ENCODE measurements around the gene CYP26C1. TPM values are rescaled to one million over a fixed set of nuclear protein-coding genes. Genes with fewer than 3 reads are reported as not detected.

The CYP26C1 gene
- total and polyA plus RNA-seq, 2 of the 4 experiments (the other 2 are of a cell fraction): 0.02 TPM; not detected in 1

DNA sequence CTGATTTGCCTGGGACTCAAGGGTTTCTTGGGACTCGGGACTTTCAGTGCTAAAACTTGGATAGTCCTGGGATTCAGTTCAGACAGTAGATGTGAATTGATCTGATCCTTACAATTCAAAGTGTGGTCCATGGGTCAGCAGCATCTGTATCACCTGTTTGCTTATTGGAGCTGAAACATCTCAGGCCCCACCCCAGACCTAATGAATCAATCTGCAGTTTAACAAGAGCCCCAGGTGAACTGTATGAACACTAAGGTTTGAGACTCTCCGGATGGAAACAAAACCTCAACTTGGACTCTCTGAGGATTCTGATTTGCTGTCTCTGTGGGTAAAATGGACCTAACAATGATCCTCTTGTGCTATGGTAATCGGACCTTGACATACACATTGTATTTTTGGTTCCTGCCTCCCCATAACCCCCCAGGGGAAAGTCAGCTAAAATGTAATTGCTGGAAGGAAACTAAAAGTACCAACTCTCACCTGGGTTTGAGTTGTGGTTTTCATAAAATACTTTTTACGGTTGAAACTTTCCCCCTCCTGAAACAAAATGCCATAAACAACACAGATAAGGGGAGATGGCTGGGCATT, 24.8 kb downstream of the CYP26C1 start:
- 0 out of 2 replicates have a peak, but pooled peaks cover 1% of the 10 kb centered on the region for H3K4me1 ChIP-seq (ENCODE audit: control insufficient read depth, insufficient read depth, low read length)
- no peak for TF ChIP-seq CEBPB (IDR thresholded peaks at IDR 0.05; ENCODE audit: low read depth, low read length)
- no peak for TF ChIP-seq NFE2L2 (IDR thresholded peaks at IDR 0.05; ENCODE audit: low read depth, low read length)
- TF ChIP-seq MXI1 (IDR thresholded peaks at IDR 0.05; ENCODE audit: borderline replicate concordance, low read depth, low read length): no peak
- TF ChIP-seq, protein P1, sequence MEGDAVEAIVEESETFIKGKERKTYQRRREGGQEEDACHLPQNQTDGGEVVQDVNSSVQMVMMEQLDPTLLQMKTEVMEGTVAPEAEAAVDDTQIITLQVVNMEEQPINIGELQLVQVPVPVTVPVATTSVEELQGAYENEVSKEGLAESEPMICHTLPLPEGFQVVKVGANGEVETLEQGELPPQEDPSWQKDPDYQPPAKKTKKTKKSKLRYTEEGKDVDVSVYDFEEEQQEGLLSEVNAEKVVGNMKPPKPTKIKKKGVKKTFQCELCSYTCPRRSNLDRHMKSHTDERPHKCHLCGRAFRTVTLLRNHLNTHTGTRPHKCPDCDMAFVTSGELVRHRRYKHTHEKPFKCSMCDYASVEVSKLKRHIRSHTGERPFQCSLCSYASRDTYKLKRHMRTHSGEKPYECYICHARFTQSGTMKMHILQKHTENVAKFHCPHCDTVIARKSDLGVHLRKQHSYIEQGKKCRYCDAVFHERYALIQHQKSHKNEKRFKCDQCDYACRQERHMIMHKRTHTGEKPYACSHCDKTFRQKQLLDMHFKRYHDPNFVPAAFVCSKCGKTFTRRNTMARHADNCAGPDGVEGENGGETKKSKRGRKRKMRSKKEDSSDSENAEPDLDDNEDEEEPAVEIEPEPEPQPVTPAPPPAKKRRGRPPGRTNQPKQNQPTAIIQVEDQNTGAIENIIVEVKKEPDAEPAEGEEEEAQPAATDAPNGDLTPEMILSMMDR (conservative IDR thresholded peaks at IDR 0.05; ENCODE audit: low read depth, low read length): no peak
- no peak for TF ChIP-seq MAFK (IDR thresholded peaks at IDR 0.05; ENCODE audit: low read depth, low read length)
- TF ChIP-seq, protein P2, sequence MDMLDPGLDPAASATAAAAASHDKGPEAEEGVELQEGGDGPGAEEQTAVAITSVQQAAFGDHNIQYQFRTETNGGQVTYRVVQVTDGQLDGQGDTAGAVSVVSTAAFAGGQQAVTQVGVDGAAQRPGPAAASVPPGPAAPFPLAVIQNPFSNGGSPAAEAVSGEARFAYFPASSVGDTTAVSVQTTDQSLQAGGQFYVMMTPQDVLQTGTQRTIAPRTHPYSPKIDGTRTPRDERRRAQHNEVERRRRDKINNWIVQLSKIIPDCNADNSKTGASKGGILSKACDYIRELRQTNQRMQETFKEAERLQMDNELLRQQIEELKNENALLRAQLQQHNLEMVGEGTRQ (IDR thresholded peaks at IDR 0.05; ENCODE audit: low read depth, low read length): no peak
- no peak for TF ChIP-seq RFX5 (IDR thresholded peaks at IDR 0.05; ENCODE audit: low read depth, low read length)
- TF ChIP-seq BHLHE40 (IDR thresholded peaks at IDR 0.05; ENCODE audit: low read depth, low read length): no peak
- TF ChIP-seq MAZ (IDR thresholded peaks at IDR 0.05; ENCODE audit: borderline replicate concordance, low read depth, low read length): no peak
- no peak overlapping the region for H2BK5ac ChIP-seq (ENCODE audit: low read depth, low read length, poor library complexity, severe bottlenecking)
- H3K27me3 ChIP-seq (ENCODE audit: control insufficient read depth, insufficient read depth, low read length): peaks cover 25% of the 10 kb centered on the region
- H3K9ac ChIP-seq (ENCODE audit: low read depth, low read length): no peak overlapping the region
- H2AK5ac ChIP-seq (ENCODE audit: low read depth, low read length): no peak overlapping the region
- no peak overlapping the region for H4K8ac ChIP-seq (ENCODE audit: low read depth in 2 of 2, low read length in 2 of 2)
- H3K4ac ChIP-seq (ENCODE audit: low read depth, low read length): no peak overlapping the region
- no peak overlapping the region for H2BK15ac ChIP-seq (ENCODE audit: low read depth, low read length)
- H3K27ac ChIP-seq (ENCODE audit: insufficient read depth, low read length): no peak overlapping the region
- H4K91ac ChIP-seq (ENCODE audit: insufficient read depth, low read depth, low read length): no peak overlapping the region
- intact Hi-C loops (cut with micrococcal nuclease) (no loop called here), in situ Hi-C loops (cut with MboI; ENCODE audit: low sequenced_read_pairs) (loop anchor here (10.0 kb wide), 1 partner anchor 429 kb away; no protein-coding TSS in a partner anchor), dilution Hi-C loops (cut with HindIII; ENCODE audit: low sequenced_read_pairs, unreplicated experiment) (no loop called here)
- H3K9me1 ChIP-seq (ENCODE audit: insufficient read depth, low read length): no peaks in the 10 kb centered on the region
- no peak overlapping the region for H4K5ac ChIP-seq (ENCODE audit: low read depth, low read length)
- no peaks in the 10 kb centered on the region for H3K9me3 ChIP-seq (ENCODE audit: control insufficient read depth, insufficient read depth, low read length)
- ATAC-seq (ENCODE audit: low read depth) (no peak), DNase-seq (no peak)
- no peak overlapping the region for H3K4me2 ChIP-seq (ENCODE audit: low read depth, low read length)
- CTCF ChIA-PET: no interaction called here
- H3K18ac ChIP-seq (ENCODE audit: low read depth, low read length): no peak overlapping the region
- no peak overlapping the region for H3K14ac ChIP-seq (replicated peaks; ENCODE audit: low read depth, low read length)
- no peak overlapping the region for H3K56ac ChIP-seq (ENCODE audit: extremely low read depth, insufficient read depth, low read length)
- no peak overlapping the region for H2AFZ ChIP-seq (replicated peaks; ENCODE audit: low read length, poor library complexity)
- H2BK20ac ChIP-seq (ENCODE audit: low read depth, low read length): no peak overlapping the region
- WGBS, 2 experiments (ENCODE audit: extremely low coverage in 2 of 2, insufficient read length in 1 of 2): no CpG with 5 or more reads among the region's 4 CpGs
- no peaks in the 10 kb centered on the region for H3K79me1 ChIP-seq (ENCODE audit: low read depth in 1 of 2, low read length in 2 of 2)
- no peak overlapping the region for H2AK9ac ChIP-seq (replicated peaks; ENCODE audit: low read depth, low read length, poor library complexity)
- no peak overlapping the region for H2BK120ac ChIP-seq (ENCODE audit: low read depth, low read length)
- no peaks in the 10 kb centered on the region for H3K36me3 ChIP-seq (ENCODE audit: control insufficient read depth, insufficient read depth, low read length)
- BruUV-seq (replicated peaks): no TSS peak
- POLR2A ChIA-PET (ENCODE audit: unreplicated experiment): no interaction called here
- no peaks in the 10 kb centered on the region for H4K20me1 ChIP-seq (ENCODE audit: insufficient read depth, low read length)
- H3K4me3 ChIP-seq (ENCODE audit: insufficient read depth, low read depth, low read length): no peak overlapping the region
- H3K23ac ChIP-seq (ENCODE audit: low read depth, low read length): no peak overlapping the region
